Measurements from ENCODE around the gene PLXND1.
"Not testable (repeated sequence)": the region's sequence is repeated elsewhere in the genome, so short reads cannot be mapped to it uniquely, and the experiment has no call there.

The PLXND1 gene

DNA sequence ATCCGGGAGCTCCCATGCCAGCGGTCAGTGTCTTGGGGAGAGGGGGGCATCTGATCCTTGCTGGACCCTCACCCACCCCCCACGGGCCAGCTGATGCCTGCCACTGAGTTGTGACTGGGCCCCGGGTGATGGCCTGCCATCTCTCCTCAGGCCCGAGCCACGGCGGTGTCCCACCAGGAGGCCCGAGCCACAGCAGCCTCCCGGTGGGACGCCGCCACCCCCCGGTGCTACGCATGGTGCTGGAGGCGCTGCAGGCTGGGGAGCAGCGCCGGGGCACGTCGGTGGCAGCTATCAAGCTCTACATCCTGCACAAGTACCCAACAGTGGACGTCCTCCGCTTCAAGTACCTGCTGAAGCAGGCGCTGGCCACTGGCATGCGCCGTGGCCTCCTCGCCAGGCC lies 59.2 kb downstream of the PLXND1 start:
- TF ChIP-seq, protein P1, sequence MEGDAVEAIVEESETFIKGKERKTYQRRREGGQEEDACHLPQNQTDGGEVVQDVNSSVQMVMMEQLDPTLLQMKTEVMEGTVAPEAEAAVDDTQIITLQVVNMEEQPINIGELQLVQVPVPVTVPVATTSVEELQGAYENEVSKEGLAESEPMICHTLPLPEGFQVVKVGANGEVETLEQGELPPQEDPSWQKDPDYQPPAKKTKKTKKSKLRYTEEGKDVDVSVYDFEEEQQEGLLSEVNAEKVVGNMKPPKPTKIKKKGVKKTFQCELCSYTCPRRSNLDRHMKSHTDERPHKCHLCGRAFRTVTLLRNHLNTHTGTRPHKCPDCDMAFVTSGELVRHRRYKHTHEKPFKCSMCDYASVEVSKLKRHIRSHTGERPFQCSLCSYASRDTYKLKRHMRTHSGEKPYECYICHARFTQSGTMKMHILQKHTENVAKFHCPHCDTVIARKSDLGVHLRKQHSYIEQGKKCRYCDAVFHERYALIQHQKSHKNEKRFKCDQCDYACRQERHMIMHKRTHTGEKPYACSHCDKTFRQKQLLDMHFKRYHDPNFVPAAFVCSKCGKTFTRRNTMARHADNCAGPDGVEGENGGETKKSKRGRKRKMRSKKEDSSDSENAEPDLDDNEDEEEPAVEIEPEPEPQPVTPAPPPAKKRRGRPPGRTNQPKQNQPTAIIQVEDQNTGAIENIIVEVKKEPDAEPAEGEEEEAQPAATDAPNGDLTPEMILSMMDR (IDR thresholded peaks at IDR 0.05; ENCODE audit: borderline replicate concordance, insufficient read depth, low read depth, low read length) = no peak
- no peak overlapping the region for H3K4me3 ChIP-seq (ENCODE audit: low read depth, low read length)

DNA sequence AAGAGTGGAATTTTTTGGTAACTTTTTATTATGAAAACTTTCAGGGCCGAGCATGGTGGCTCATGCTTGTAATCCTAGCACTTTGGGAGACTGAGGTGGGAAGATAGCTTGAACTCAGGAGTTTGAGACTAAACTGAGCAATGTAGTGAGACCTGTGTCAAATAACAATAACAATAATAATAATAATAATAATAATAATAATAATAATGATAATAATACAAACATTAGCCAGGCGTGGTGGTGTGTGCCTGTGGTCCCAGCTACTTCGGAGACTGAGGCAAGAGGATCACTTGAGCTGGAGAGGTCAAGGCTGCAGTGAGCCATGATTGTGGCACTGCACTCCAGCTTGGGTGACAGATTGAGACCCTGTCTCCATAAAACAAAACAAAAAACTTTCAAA lies 60.5 kb downstream of the PLXND1 start:
- not testable (repeated sequence) for H3K4me3 ChIP-seq (ENCODE audit: low read depth, low read length)

DNA sequence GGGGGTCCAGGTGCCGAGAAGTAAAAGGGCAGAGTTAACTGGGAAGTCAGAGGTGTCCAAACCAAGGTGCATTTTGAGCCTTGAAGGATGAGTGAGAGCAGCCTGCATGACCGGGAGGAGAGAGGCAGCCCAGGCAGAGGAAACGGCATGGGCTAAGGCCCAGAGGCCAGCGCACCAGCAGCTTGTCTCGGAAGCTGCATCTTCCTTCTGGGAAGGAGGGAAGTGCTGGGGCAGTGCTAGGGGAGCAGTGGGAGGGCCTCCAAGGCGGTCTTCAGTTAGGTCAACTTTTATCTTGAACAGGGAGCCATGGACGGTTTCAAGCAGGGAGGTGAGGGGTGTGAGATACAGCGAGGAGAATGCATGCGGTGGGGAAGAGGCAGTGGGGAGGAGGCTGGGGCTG lies 62.5 kb downstream of the PLXND1 start:
- H3K4me3 ChIP-seq (ENCODE audit: low read depth, low read length) = no peak overlapping the region

DNA sequence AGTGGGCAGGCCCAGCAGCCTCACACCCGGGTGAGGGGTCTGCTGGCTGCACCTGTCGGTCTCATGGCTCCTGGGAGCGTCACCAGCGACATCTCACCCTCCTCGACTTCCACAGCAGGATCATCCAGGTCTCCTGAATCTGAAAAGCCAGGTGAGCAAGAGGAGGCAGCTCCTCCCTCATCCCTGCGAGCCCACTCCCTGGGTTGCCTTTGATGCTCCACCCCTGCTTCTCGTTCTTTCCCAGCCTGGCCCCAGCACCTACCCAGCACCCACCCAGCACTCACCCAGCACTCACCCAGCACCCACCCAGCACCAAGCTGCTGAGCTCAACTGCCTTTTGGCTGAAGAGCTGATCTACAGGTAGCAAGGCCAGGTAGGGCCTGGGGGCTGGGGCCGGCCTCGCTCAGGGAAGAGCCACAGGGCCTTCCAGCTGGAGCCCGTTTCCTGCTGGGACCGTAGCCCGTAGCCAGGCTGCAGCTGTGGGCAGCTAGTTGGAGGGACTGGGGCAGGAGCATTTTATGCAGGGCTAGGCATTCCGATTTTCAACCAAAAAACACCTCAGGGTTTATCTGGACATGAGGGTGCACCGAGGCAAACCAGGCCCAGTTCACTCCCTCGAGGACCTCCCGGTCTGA lies 63.2 kb downstream of the PLXND1 start, which contains the start of gene H1-8:
TSS of gene H1-8 (plus strand) at position 20 of the 635 bp plus-strand sequence. CDS start at position 64, 44 bp downstream.
- TF ChIP-seq, protein P1 (IDR thresholded peaks at IDR 0.05; ENCODE audit: borderline replicate concordance, insufficient read depth, low read depth, low read length) = no peak
- no peak within 1 kb of the TSS for H3K4me3 ChIP-seq (ENCODE audit: low read depth, low read length)

More for the DNA sequence above, 62.5 kb downstream of the PLXND1 start:
- TF ChIP-seq, protein P1 (IDR thresholded peaks at IDR 0.05; ENCODE audit: borderline replicate concordance, insufficient read depth, low read depth, low read length) = no peak

DNA sequence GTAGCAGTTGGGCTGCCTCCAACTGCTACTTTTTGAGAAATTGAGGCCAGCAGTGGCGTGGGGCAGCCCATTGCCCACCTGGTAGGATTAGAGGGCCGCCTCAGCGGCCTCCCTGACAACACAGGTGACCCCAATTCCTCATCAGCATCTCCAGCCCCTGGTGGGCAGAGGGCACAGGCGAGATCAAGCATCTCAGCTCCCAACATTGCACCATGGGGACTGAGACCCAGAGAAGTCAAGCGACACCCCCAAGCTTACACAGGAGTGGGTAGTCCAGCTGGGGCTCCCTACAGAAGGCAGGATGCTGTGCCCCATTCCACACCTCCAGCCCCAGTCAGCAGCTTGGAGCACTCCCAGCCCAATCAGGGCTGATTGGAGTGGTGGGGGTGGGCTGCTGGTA lies 63.7 kb downstream of the PLXND1 start:
- no peak overlapping the region for H3K4me3 ChIP-seq (ENCODE audit: low read depth, low read length)
- TF ChIP-seq, protein P1 (IDR thresholded peaks at IDR 0.05; ENCODE audit: borderline replicate concordance, insufficient read depth, low read depth, low read length) = no peak

DNA sequence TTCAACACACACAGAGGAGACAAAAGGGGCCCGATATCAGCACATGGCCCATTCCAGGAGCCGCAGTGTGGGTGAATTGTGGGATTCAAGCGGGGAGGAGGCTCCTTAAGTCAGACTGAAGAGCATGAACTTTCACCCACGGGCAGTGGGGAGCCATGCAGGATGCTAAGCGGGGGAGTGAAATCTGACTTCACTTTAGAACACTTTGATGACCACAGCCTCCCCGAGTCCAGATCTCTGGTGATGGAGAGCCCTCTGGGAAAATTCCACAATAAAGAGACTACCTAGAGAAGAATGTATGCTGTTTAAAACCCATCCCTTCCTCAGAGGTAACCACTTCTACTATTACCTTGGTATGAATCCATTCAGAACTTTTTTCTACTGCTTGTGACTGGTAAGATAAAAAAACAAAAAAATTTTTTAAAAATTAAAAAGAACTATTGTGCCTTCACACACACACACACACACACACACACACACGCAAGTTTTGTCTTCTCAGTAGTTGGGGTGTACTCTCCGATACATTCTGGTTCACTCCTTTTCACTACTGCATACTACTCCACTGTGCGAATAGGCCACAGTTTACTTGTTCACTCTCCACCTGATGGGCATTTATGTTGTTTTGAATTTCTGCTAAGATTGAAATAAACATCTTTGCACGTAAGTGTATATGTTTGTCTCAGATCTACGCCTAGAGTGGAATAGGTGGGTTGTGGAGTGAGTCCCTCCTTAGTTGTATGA lies 65.5 kb downstream of the PLXND1 start:
- no peak overlapping the region for H3K4me3 ChIP-seq (ENCODE audit: low read depth, low read length)
- TF ChIP-seq, protein P1 (IDR thresholded peaks at IDR 0.05; ENCODE audit: borderline replicate concordance, insufficient read depth, low read depth, low read length) = no peak

DNA sequence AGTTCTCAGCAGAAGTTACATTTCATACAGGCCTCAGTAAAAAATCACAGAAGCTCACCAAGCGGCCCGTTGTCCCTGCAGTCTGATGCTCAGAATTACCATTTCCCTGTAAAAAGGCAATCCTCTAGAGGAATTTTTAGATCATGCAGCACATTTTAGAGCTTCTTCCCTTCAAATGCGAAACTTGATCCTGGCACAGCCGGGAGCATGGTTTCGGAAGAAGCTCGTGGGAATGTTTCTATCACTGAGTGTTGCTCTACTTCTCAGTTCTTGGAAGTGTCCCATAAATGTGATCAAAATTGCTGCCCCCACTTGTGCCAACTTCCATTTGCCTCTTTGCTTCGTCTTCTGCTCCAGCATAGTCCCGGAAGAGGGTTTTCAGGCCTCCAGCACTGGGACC lies 67.3 kb downstream of the PLXND1 start:
- no peak overlapping the region for H3K4me3 ChIP-seq (ENCODE audit: low read depth, low read length)
- TF ChIP-seq, protein P1 (IDR thresholded peaks at IDR 0.05; ENCODE audit: borderline replicate concordance, insufficient read depth, low read depth, low read length) = no peak

All from GM12875 (cell line).